H1 (cell line): ENCODE data around the gene WDR53.

Experiments
- CEBPB ChIP-seq: IDR thresholded peaks from 2 replicates; pipeline ENCODE4 v1.6.1; 2012; ENCODE audit warnings: low read depth, low read length
- EGR1 ChIP-seq: IDR thresholded peaks from 2 replicates; pipeline ENCODE4 v1.6.1; 2011; ENCODE audit warnings: low read depth, low read length, borderline replicate concordance
- EP300 ChIP-seq, 2 experiments: IDR thresholded peaks; 1 replicate in 1 of 2; 2 replicates in 1 of 2; pipeline ENCODE4 v1.6.1; 2011 to 2012; ENCODE audit warnings: low read depth in 2 of 2, low read length in 2 of 2, mild to moderate bottlenecking in 2 of 2, borderline replicate concordance in 1 of 2, inconsistent platforms in 1 of 2, moderate library complexity in 1 of 2
- EZH2 ChIP-seq: fragments of 200-600 bp; sonication (generic); IDR thresholded peaks from 2 replicates; pipeline ENCODE4 v1.7.1; 2012; ENCODE audit warnings: low read depth, mild to moderate bottlenecking, moderate library complexity, low read length, inconsistent platforms; ENCODE audit not compliant: severe bottlenecking
- POLR2A ChIP-seq, 2 experiments: IDR thresholded peaks; 1 replicate in 1 of 2; 2 replicates in 1 of 2; pipeline ENCODE4 v1.6.1; 2011; ENCODE audit warnings: low read depth in 2 of 2, low read length in 2 of 2, mild to moderate bottlenecking in 2 of 2; ENCODE audit errors: control extremely low read depth in 1 of 2
- TF ChIP-seq, protein P1 (sequence below), 3 experiments: IDR thresholded peaks; 1 replicate in 2 of 3; 2 replicates in 1 of 3; pipeline versions ENCODE4 v1.5.1 to v1.6.1; 2011; ENCODE audit warnings: low read length in 3 of 3, mild to moderate bottlenecking in 3 of 3, inconsistent platforms in 2 of 3, low read depth in 1 of 3, moderate library complexity in 1 of 3; ENCODE audit not compliant: insufficient read depth in 1 of 3; ENCODE audit errors: control extremely low read depth in 1 of 3

DNA sequence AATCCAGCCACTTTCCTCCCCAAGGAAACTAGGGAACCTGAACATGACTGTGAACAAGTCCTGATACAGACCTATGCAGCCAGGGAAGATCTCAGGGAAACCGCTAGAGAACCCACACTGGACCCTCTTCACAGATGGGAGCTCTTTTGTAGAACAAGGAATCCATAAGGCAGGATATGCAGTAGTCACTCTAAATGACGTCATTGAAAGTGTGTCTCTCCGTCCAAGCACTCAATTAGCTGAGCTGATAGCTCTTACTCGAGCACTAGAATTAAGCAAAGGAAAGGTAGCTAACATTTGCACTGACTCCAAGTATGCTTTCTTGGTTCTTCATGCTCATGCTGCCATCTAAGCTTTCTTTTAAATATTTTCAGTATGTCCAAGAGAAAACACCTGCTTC, 43.2 kb downstream of the WDR53 start:
- TF ChIP-seq, protein P1, sequence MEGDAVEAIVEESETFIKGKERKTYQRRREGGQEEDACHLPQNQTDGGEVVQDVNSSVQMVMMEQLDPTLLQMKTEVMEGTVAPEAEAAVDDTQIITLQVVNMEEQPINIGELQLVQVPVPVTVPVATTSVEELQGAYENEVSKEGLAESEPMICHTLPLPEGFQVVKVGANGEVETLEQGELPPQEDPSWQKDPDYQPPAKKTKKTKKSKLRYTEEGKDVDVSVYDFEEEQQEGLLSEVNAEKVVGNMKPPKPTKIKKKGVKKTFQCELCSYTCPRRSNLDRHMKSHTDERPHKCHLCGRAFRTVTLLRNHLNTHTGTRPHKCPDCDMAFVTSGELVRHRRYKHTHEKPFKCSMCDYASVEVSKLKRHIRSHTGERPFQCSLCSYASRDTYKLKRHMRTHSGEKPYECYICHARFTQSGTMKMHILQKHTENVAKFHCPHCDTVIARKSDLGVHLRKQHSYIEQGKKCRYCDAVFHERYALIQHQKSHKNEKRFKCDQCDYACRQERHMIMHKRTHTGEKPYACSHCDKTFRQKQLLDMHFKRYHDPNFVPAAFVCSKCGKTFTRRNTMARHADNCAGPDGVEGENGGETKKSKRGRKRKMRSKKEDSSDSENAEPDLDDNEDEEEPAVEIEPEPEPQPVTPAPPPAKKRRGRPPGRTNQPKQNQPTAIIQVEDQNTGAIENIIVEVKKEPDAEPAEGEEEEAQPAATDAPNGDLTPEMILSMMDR (IDR thresholded peaks at IDR 0.05; ENCODE audit: control extremely low read depth in 1 of 3, insufficient read depth in 1 of 3, low read depth in 1 of 3, low read length in 3 of 3): no peak
- TF ChIP-seq EZH2 (no peak), EGR1 (no peak), EP300 (IDR thresholded peaks at IDR 0.05; ENCODE audit: borderline replicate concordance in 1 of 2, low read depth in 2 of 2, low read length in 2 of 2) (no peak), POLR2A (IDR thresholded peaks at IDR 0.05; ENCODE audit: control extremely low read depth in 1 of 2, low read depth in 2 of 2, low read length in 2 of 2) (no peak), CEBPB (no peak)
